Left lung (tissue), 10 donors: ENCODE results near the gene IL17RB. TPM values are rescaled to one million over a fixed set of nuclear protein-coding genes. Genes with fewer than 3 reads are reported as not detected.

Experiments
- ATAC-seq: fragments of 200-7000 bp; cut with Tn5 transposase; one replicate; pipeline ENCODE4 v1.9.1; 2020; ENCODE audit warnings: moderate library complexity
- DNase-seq, 4 donors: peaks; one replicate each; pipeline ENCODE4 v3.0.0-alpha.2; 2013 to 2020
- H3K27ac ChIP-seq, 2 donors: fragments of 200-600 bp; sonication (generic) in 1 of 2; one replicate each; pipeline versions ENCODE4 v1.5.0 to v1.8.0; 2020 to 2021
- H3K27me3 ChIP-seq, 2 donors: fragments of 200-600 bp; sonication (generic) in 1 of 2; one replicate each; pipeline versions ENCODE4 v1.5.0 to v1.8.0; 2020 to 2021
- H3K36me3 ChIP-seq, 2 donors: fragments of 200-600 bp; sonication (generic) in 1 of 2; one replicate each; pipeline versions ENCODE4 v1.5.0 to v1.8.0; 2020 to 2021
- H3K4me1 ChIP-seq, 2 donors: fragments of 200-600 bp; one replicate each; pipeline ENCODE4 v1.8.0; 2021
- H3K4me3 ChIP-seq, 2 donors: fragments of 200-600 bp; sonication (generic) in 1 of 2; one replicate each; pipeline versions ENCODE4 v1.5.0 to v1.8.0; 2020 to 2021; ENCODE audit warnings: mild to moderate bottlenecking in 1 of 2
- H3K9me3 ChIP-seq, 2 donors: fragments of 200-600 bp; sonication (generic) in 1 of 2; one replicate each; pipeline versions ENCODE4 v1.5.0 to v1.8.0; 2020 to 2021
- CTCF ChIP-seq, 2 donors: fragments of 200-600 bp; sonication (generic) in 1 of 2; IDR thresholded peaks; one replicate each; pipeline versions ENCODE4 v1.5.0 to v1.8.0; 2021; ENCODE audit warnings: antibody characterized with exemption in 2 of 2
- intact Hi-C, 2 donors: fragments of 100-400 bp; cut with DNase I; formaldehyde crosslinking; loops; one replicate each; pipeline versions ENCODE4 v1.11.2 to v1.14.2; 2022
- polyA plus RNA-seq, 6 donors: library from polyadenylated mRNA; unstranded; fragments of 120-200 nt; gene quantifications; one replicate each; pipeline ENCODE4 v1.2.1, GENCODE V29; 2013; ENCODE audit not compliant: insufficient read length in 6 of 6
- total RNA-seq, 2 donors: library from RNA; stranded (reverse); fragmentation: NEBNext Ultra II Directional; extraction: Animal tissue kit (Norgen Biotek cat#: 25700); gene quantifications; one replicate each; pipeline ENCODE4 v1.2.1, GENCODE V29; 2021
- donor health status: DM: no; HTN: yes; CAD: no.
- donor health status: DM: no; HTN: no; CAD: no.

The IL17RB gene
- total and polyA plus RNA-seq, 8 donors, result 5.5 to 12.7 (median 11.0) TPM

GRCh38 chr3:53812434-53812833 lies 33.9 kb upstream of the IL17RB start:
- Histone ChIP-seq H3K27ac (no peak overlapping the region), H3K27me3 (no peaks in the 10 kb centered on the region), H3K9me3 (no peaks in the 10 kb centered on the region), H3K36me3 (peaks cover 0 to 12% of the 10 kb centered on the region in 2 donors), H3K4me1 (no peaks in the 10 kb centered on the region), H3K4me3 (no peak overlapping the region)
- DNase-seq (no peak), ATAC-seq (no peak)
- intact Hi-C loops, result no loop called here
- TF ChIP-seq CTCF (IDR thresholded peaks at IDR 0.05), result no peak

GRCh38 chr3:53813229-53813628 lies 33.1 kb upstream of the IL17RB start:
- Histone ChIP-seq H3K4me3 (no peak overlapping the region), H3K4me1 (no peaks in the 10 kb centered on the region), H3K9me3 (no peaks in the 10 kb centered on the region), H3K27ac (no peak overlapping the region), H3K36me3 (peaks cover 0 to 19% of the 10 kb centered on the region in 2 donors), H3K27me3 (no peaks in the 10 kb centered on the region)
- no peak for TF ChIP-seq CTCF (IDR thresholded peaks at IDR 0.05)
- no peak for ATAC-seq
- no peak for DNase-seq
- intact Hi-C loops, result no loop called here

DNA sequence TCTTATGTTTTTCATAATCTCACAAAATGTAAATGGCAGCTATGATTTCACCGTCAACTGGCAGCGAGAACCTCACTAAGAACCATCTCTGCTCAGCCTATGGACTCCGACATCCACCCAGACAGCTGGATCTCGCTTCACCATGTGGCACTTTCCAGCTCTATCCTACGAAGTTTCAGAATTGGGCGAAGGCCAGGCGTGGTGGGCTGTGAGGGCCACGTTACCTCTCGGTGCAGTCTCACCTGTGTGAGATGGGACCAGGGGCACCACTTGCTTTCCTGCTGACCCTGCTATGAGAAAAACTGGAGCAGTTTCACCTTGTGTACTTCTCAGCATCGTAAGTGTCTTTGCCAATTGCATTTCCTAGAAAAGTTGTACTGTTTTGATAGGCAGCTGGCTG lies 32.5 kb upstream of the IL17RB start:
- H3K27me3 ChIP-seq, result no peaks in the 10 kb centered on the region
- intact Hi-C loops, result no loop called here
- DNase-seq, result no peak
- H3K9me3 ChIP-seq, result no peaks in the 10 kb centered on the region
- H3K4me1 ChIP-seq, result no peaks in the 10 kb centered on the region
- no peak for ATAC-seq
- peaks cover 0 to 25% of the 10 kb centered on the region in 2 donors for H3K36me3 ChIP-seq
- no peak for TF ChIP-seq CTCF (IDR thresholded peaks at IDR 0.05)
- H3K4me3 ChIP-seq, result no peak overlapping the region
- no peak overlapping the region for H3K27ac ChIP-seq

DNA sequence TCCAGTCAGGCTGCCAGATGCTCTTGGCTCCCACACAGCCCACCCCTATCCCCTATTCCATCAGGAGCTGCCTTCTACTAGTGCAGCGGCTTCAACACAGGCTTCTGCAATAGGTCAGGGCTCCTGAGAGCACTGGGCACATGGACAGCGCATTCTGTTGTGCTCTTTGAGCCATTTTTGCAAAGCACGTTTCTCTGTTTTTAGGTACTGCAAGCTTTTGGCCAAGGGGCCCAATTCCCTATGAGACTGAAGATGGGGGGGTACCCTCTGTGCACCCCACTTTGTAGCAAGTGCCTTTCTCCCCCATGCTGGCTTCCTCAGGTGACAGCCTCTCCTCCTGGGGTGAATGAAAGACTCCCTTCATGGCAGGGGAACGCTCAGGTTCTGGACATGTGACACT lies 31.3 kb upstream of the IL17RB start:
- no peak for TF ChIP-seq CTCF (IDR thresholded peaks at IDR 0.05)
- intact Hi-C loops, result no loop called here
- no peak for DNase-seq
- no peaks in the 10 kb centered on the region for H3K4me1 ChIP-seq
- H3K9me3 ChIP-seq, result no peaks in the 10 kb centered on the region
- no peak overlapping the region for H3K4me3 ChIP-seq
- ATAC-seq, result no peak
- H3K27me3 ChIP-seq, result no peaks in the 10 kb centered on the region
- no peak overlapping the region for H3K27ac ChIP-seq
- H3K36me3 ChIP-seq, result peaks cover 0 to 37% of the 10 kb centered on the region in 2 donors

DNA sequence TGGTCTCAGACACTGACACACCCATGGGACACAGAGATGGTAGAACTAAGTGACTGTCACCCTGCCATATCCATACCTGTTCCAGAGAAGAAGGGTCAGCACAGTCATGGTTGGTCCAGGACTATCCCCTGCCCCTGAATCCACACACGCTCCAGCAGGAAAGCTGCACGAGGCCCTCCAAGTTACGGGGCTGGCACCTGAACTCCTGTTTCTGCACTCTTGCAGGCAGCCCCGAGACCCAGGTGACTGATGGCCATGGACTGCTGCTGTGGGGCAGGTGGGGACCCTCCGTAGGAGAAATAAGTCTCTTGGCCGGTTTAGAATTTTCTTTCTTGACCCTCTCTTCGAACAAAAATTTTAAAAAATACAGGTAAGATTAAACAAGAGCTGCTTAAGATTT lies 30.7 kb upstream of the IL17RB start:
- TF ChIP-seq CTCF (IDR thresholded peaks at IDR 0.05), result no peak
- Histone ChIP-seq H3K4me3 (no peak overlapping the region), H3K27ac (no peak overlapping the region), H3K27me3 (no peaks in the 10 kb centered on the region), H3K4me1 (no peaks in the 10 kb centered on the region), H3K36me3 (peaks cover 0 to 39% of the 10 kb centered on the region in 2 donors), H3K9me3 (no peaks in the 10 kb centered on the region)
- ATAC-seq, result no peak
- intact Hi-C loops, result no loop called here
- no peak for DNase-seq
